ENCODE measurements around the gene ADAP1.

DNA sequence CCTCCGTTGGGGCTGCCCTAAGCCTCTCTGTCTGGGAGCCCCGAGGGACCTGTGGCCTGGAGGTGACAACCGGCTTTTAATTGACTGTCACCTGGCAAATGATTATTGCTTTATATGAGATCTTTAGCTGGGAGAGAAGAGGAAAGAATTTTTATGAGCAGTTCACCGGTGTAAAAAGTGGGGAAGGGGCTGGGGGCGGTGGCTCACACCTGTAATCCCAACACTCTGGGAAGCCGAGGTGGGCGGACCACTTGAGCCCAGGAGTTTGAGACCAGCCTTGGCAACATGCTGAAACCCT lies 23.5 kb upstream of the ADAP1 start:
- TF ChIP-seq EZH2 (IDR thresholded peaks at IDR 0.05; ENCODE audit: insufficient read depth, poor library complexity, severe bottlenecking) (no peak), EZH2phosphoT487 (IDR thresholded peaks at IDR 0.05; ENCODE audit: insufficient read depth, low read depth) (no peak)
